IPS-18a (cell line): Measurements from ENCODE around the gene ARMC3.
"Not testable (repeated sequence)": the region's sequence is repeated elsewhere in the genome, so short reads cannot be mapped to it uniquely, and the experiment has no call there.

ENCODE experiments used
- H3K27ac ChIP-seq: one replicate; pipeline ENCODE4 v1.5.1; 2013; ENCODE audit warnings: low read length
- H3K27me3 ChIP-seq: one replicate; pipeline ENCODE4 v1.6.1; 2013; ENCODE audit warnings: mild to moderate bottlenecking, low read length; ENCODE audit not compliant: control insufficient read depth, insufficient read depth
- H3K36me3 ChIP-seq: one replicate; pipeline ENCODE4 v1.6.1; 2013; ENCODE audit warnings: low read depth, low read length; ENCODE audit not compliant: control insufficient read depth
- H3K4me1 ChIP-seq: one replicate; pipeline ENCODE4 v1.6.1; 2013; ENCODE audit warnings: low read depth, low read length; ENCODE audit not compliant: control insufficient read depth
- H3K4me3 ChIP-seq: one replicate; pipeline ENCODE4 v1.5.1; 2013; ENCODE audit warnings: low read length
- H3K9ac ChIP-seq: one replicate; pipeline ENCODE4 v1.6.1; 2013; ENCODE audit warnings: mild to moderate bottlenecking, low read length, moderate library complexity
- H3K9me3 ChIP-seq: one replicate; pipeline ENCODE4 v1.6.1; 2013; ENCODE audit warnings: low read depth, low read length; ENCODE audit not compliant: control insufficient read depth

The ARMC3 gene

GRCh38 chr10:22927661-22928403, at the start of gene ARMC3:
Gene ARMC3, plus strand, starts transcription at chr10:22928053. Its CDS starts 3,944 bp downstream, at chr10:22931997.
- Histone ChIP-seq H3K27ac (no peak within 1 kb of the TSS), H3K4me1 (peaks cover 5% of the 10 kb centered on the region), H3K9me3 (no peaks in the 10 kb centered on the region), H3K4me3 (peak within 1 kb of the TSS; percentile 75), H3K36me3 (no peaks in the 10 kb centered on the region), H3K27me3 (peaks cover 20% of the 10 kb centered on the region), H3K9ac (peak within 1 kb of the TSS; percentile 70)

- no peaks in the 10 kb centered on the region for H3K4me1 ChIP-seq
- peaks cover 4% of the 10 kb centered on the region for H3K9me3 ChIP-seq
- no peak overlapping the region for H3K9ac ChIP-seq
- H3K4me3 ChIP-seq = no peak overlapping the region
- H3K36me3 ChIP-seq = no peaks in the 10 kb centered on the region
- no peak overlapping the region for H3K27ac ChIP-seq
- H3K27me3 ChIP-seq = no peaks in the 10 kb centered on the region
Observed at GRCh38 chr10:22891797-22892196, 36.1 kb upstream of the ARMC3 start.

- no peak overlapping the region for H3K4me3 ChIP-seq
- peaks cover 4% of the 10 kb centered on the region for H3K9me3 ChIP-seq
- no peaks in the 10 kb centered on the region for H3K27me3 ChIP-seq
- no peaks in the 10 kb centered on the region for H3K4me1 ChIP-seq
- H3K36me3 ChIP-seq = no peaks in the 10 kb centered on the region
- H3K9ac ChIP-seq = no peak overlapping the region
- H3K27ac ChIP-seq = no peak overlapping the region
Observed at GRCh38 chr10:22893781-22894180, 34.1 kb upstream of the ARMC3 start.

GRCh38 chr10:22894714-22895113, 33.1 kb upstream of the ARMC3 start:
- H3K9ac ChIP-seq = no peak overlapping the region
- no peak overlapping the region for H3K4me3 ChIP-seq
- H3K9me3 ChIP-seq = peaks cover 4% of the 10 kb centered on the region
- H3K27me3 ChIP-seq = no peaks in the 10 kb centered on the region
- H3K4me1 ChIP-seq = no peaks in the 10 kb centered on the region
- H3K27ac ChIP-seq = no peak overlapping the region
- no peaks in the 10 kb centered on the region for H3K36me3 ChIP-seq

- no peak overlapping the region for H3K27ac ChIP-seq
- H3K4me1 ChIP-seq = no peaks in the 10 kb centered on the region
- H3K9me3 ChIP-seq = peaks cover 4% of the 10 kb centered on the region
- no peaks in the 10 kb centered on the region for H3K36me3 ChIP-seq
- H3K9ac ChIP-seq = no peak overlapping the region
- no peak overlapping the region for H3K4me3 ChIP-seq
- no peaks in the 10 kb centered on the region for H3K27me3 ChIP-seq
Observed at GRCh38 chr10:22895252-22895651, 32.6 kb upstream of the ARMC3 start.

- Histone ChIP-seq H3K4me1 (no peaks in the 10 kb centered on the region), H3K9me3 (peaks cover 4% of the 10 kb centered on the region), H3K9ac (no peak overlapping the region), H3K36me3 (no peaks in the 10 kb centered on the region), H3K27me3 (no peaks in the 10 kb centered on the region), H3K4me3 (no peak overlapping the region), H3K27ac (no peak overlapping the region)
Observed at GRCh38 chr10:22897371-22897770, 30.5 kb upstream of the ARMC3 start.

- Histone ChIP-seq H3K9me3 (no peaks in the 10 kb centered on the region), H3K4me3 (no peak overlapping the region), H3K4me1 (no peaks in the 10 kb centered on the region), H3K27ac (no peak overlapping the region), H3K36me3 (no peaks in the 10 kb centered on the region), H3K27me3 (no peaks in the 10 kb centered on the region), H3K9ac (no peak overlapping the region)
Observed at GRCh38 chr10:22899307-22899706, 28.5 kb upstream of the ARMC3 start.

- Histone ChIP-seq H3K4me1 (no peaks in the 10 kb centered on the region), H3K4me3 (no peak overlapping the region), H3K27me3 (no peaks in the 10 kb centered on the region), H3K9ac (no peak overlapping the region), H3K9me3 (no peaks in the 10 kb centered on the region), H3K27ac (no peak overlapping the region), H3K36me3 (no peaks in the 10 kb centered on the region)
Observed at GRCh38 chr10:22899775-22900174, 28.1 kb upstream of the ARMC3 start.

- Histone ChIP-seq H3K4me3 (no peak overlapping the region), H3K27ac (no peak overlapping the region), H3K9ac (no peak overlapping the region), H3K36me3 (no peaks in the 10 kb centered on the region), H3K27me3 (no peaks in the 10 kb centered on the region), H3K9me3 (peaks cover 7% of the 10 kb centered on the region), H3K4me1 (no peaks in the 10 kb centered on the region)
Observed at GRCh38 chr10:22900841-22901601, 26.8 kb upstream of the ARMC3 start.

GRCh38 chr10:22902147-22902546, 25.7 kb upstream of the ARMC3 start:
- H3K27ac ChIP-seq = not testable (repeated sequence)

GRCh38 chr10:22903694-22904093, 24.2 kb upstream of the ARMC3 start:
- Histone ChIP-seq H3K9ac (no peak overlapping the region), H3K36me3 (no peaks in the 10 kb centered on the region), H3K9me3 (peaks cover 16% of the 10 kb centered on the region), H3K27ac (no peak overlapping the region), H3K4me1 (no peaks in the 10 kb centered on the region), H3K4me3 (no peak overlapping the region), H3K27me3 (no peaks in the 10 kb centered on the region)

More at GRCh38 chr10:22902147-22902546, 25.7 kb upstream of the ARMC3 start:
- H3K27me3 ChIP-seq, H3K36me3 ChIP-seq, H3K9me3 ChIP-seq, H3K9ac ChIP-seq, H3K4me3 ChIP-seq, H3K4me1 ChIP-seq: not testable (repeated sequence)

GRCh38 chr10:22906767-22907166, 21.1 kb upstream of the ARMC3 start:
- Histone ChIP-seq H3K27ac (no peak overlapping the region), H3K36me3 (no peaks in the 10 kb centered on the region), H3K27me3 (no peaks in the 10 kb centered on the region), H3K9me3 (peaks cover 17% of the 10 kb centered on the region), H3K4me3 (no peak overlapping the region), H3K4me1 (no peaks in the 10 kb centered on the region), H3K9ac (no peak overlapping the region)
